GM12891 (cell line): Measurements from ENCODE around the gene SIN3B.

ENCODE experiments used
- POLR2AphosphoS5 ChIP-seq: IDR thresholded peaks from 2 replicates; pipeline ENCODE4 v1.6.1; 2011; ENCODE audit warnings: low read depth, low read length, control low read depth
- POU2F2 ChIP-seq: IDR thresholded peaks from 2 replicates; pipeline ENCODE4 v1.6.1; 2011; ENCODE audit warnings: low read depth, mild to moderate bottlenecking, control low read depth, low read length, moderate library complexity

- TF ChIP-seq POU2F2 (no peak), POLR2AphosphoS5 (no peak)
Measured at GRCh38 chr19:16789238-16789637, 40.0 kb upstream of the SIN3B start.
